G401.6 (cell line): ENCODE measurements around the gene TRAP1.
"Not testable (repeated sequence)": the region's sequence is repeated elsewhere in the genome, so short reads cannot be mapped to it uniquely, and the experiment has no call there.

ENCODE experiments used
- FAIRE-seq: peaks from 2 replicates; lab custom pipeline; 2012; peaks lifted over from hg19 to GRCh38; lab: Jason Lieb, UNC

Gene TRAP1

GRCh38 chr16:3673201-3673600 is 44.1 kb downstream of the TRAP1 start:
- no peak for FAIRE-seq

- no peak for FAIRE-seq
Measured at GRCh38 chr16:3672571-3673041, 44.7 kb downstream of the TRAP1 start.

- FAIRE-seq, result no peak
Measured at GRCh38 chr16:3671424-3671823, 45.9 kb downstream of the TRAP1 start.

GRCh38 chr16:3670711-3671110 is 46.6 kb downstream of the TRAP1 start:
- FAIRE-seq, result no peak

GRCh38 chr16:3669082-3669481 is 48.2 kb downstream of the TRAP1 start:
- no peak for FAIRE-seq

GRCh38 chr16:3668626-3669025 is 48.7 kb downstream of the TRAP1 start:
- FAIRE-seq, result no peak

- FAIRE-seq, result no peak
Measured at GRCh38 chr16:3665508-3665907, 51.8 kb downstream of the TRAP1 start.

- no peak for FAIRE-seq
Measured at GRCh38 chr16:3664187-3664896, 53.0 kb downstream of the TRAP1 start.

- FAIRE-seq, result no peak
Measured at GRCh38 chr16:3662601-3663000, 54.7 kb downstream of the TRAP1 start.

GRCh38 chr16:3661922-3662321 is 55.4 kb downstream of the TRAP1 start:
- no peak for FAIRE-seq

- no peak for FAIRE-seq
Measured at GRCh38 chr16:3661311-3661710, 56.0 kb downstream of the TRAP1 start.

GRCh38 chr16:3659251-3659650 is 58.1 kb downstream of the TRAP1 start:
- no peak for FAIRE-seq

- FAIRE-seq, result no peak
Measured at GRCh38 chr16:3656491-3657468, 60.5 kb downstream of the TRAP1 start.

GRCh38 chr16:3656160-3656490 is 61.2 kb downstream of the TRAP1 start:
- FAIRE-seq, result not testable (repeated sequence)

- FAIRE-seq, result no peak
Measured at GRCh38 chr16:3655396-3656159, 61.7 kb downstream of the TRAP1 start.

- FAIRE-seq, result no peak
Measured at GRCh38 chr16:3655030-3655395, 62.3 kb downstream of the TRAP1 start.

- FAIRE-seq, result no peak
Measured at GRCh38 chr16:3654249-3654991, 62.9 kb downstream of the TRAP1 start, which contains the start of gene DNASE1. Gene DNASE1, plus strand, starts transcription at chr16:3654691. Its CDS starts 683 bp downstream, at chr16:3655374.

- FAIRE-seq, result no peak
Measured at GRCh38 chr16:3652373-3653195, 64.7 kb downstream of the TRAP1 start.

- FAIRE-seq, result no peak
Measured at GRCh38 chr16:3651461-3652372, 65.6 kb downstream of the TRAP1 start.
